ENCODE results near the gene CERK.

Gene CERK

DNA sequence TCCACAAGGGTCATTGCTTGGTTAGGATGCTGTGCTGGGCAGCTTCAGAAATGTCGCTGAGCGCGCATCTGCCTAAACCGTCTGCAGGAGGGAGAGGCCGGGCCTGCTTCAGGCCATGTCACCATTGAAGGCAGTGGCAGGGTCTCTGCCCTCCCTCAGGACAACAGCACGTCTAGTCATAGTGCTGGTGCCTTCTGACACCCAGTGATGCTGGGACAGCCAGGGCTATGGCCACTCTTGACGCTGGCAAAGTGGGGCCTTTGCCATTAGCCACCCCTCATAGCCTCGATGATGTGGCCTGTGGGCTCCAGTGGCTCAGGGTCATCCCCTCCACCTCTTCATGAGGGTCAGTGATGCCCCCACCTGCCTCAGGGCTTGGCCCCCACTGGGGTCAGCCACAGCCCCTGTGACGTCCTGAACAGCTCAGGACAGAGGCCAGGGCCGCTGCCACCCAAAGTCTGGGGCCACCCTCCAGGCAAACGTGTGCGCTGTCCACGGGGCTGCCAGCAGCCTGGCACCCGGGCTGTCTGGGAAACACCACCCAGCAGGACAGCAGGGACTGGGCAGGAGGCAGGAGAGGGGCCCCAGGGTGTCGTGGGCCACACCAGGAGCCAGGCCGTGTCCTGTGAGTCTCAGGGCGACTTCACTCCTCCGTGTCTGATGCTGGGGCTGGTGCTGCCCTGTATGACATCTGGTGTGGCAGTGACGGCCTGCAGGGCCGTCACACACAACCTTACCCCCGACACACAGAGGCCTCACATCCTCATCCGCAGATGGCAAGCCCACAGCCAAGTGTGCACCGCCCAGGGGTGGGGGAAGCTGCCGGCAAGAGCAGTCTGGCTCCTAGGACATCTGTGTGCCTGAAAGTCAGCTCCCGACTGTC, 42.5 kb downstream of the CERK start:
- Histone ChIP-seq H3K4me3 (replicated peaks; ENCODE audit: insufficient read depth, low read length) (no peak overlapping the region), H3K27ac (replicated peaks) (no peak overlapping the region), H3K27me3 (ENCODE audit: insufficient read depth, poor library complexity, severe bottlenecking) (no peaks in the 10 kb centered on the region)
- TF ChIP-seq POLR2AphosphoS5 (IDR thresholded peaks at IDR 0.05; ENCODE audit: low read depth) (no peak), SPI1 (IDR thresholded peaks at IDR 0.05; ENCODE audit: borderline replicate concordance, low read depth) (no peak), GABPA (IDR thresholded peaks at IDR 0.05; ENCODE audit: low read depth) (no peak)
- TF ChIP-seq, protein P1, sequence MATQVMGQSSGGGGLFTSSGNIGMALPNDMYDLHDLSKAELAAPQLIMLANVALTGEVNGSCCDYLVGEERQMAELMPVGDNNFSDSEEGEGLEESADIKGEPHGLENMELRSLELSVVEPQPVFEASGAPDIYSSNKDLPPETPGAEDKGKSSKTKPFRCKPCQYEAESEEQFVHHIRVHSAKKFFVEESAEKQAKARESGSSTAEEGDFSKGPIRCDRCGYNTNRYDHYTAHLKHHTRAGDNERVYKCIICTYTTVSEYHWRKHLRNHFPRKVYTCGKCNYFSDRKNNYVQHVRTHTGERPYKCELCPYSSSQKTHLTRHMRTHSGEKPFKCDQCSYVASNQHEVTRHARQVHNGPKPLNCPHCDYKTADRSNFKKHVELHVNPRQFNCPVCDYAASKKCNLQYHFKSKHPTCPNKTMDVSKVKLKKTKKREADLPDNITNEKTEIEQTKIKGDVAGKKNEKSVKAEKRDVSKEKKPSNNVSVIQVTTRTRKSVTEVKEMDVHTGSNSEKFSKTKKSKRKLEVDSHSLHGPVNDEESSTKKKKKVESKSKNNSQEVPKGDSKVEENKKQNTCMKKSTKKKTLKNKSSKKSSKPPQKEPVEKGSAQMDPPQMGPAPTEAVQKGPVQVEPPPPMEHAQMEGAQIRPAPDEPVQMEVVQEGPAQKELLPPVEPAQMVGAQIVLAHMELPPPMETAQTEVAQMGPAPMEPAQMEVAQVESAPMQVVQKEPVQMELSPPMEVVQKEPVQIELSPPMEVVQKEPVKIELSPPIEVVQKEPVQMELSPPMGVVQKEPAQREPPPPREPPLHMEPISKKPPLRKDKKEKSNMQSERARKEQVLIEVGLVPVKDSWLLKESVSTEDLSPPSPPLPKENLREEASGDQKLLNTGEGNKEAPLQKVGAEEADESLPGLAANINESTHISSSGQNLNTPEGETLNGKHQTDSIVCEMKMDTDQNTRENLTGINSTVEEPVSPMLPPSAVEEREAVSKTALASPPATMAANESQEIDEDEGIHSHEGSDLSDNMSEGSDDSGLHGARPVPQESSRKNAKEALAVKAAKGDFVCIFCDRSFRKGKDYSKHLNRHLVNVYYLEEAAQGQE (IDR thresholded peaks at IDR 0.05; ENCODE audit: insufficient replicate concordance, low read depth): no peak
- TF ChIP-seq, protein P2, sequence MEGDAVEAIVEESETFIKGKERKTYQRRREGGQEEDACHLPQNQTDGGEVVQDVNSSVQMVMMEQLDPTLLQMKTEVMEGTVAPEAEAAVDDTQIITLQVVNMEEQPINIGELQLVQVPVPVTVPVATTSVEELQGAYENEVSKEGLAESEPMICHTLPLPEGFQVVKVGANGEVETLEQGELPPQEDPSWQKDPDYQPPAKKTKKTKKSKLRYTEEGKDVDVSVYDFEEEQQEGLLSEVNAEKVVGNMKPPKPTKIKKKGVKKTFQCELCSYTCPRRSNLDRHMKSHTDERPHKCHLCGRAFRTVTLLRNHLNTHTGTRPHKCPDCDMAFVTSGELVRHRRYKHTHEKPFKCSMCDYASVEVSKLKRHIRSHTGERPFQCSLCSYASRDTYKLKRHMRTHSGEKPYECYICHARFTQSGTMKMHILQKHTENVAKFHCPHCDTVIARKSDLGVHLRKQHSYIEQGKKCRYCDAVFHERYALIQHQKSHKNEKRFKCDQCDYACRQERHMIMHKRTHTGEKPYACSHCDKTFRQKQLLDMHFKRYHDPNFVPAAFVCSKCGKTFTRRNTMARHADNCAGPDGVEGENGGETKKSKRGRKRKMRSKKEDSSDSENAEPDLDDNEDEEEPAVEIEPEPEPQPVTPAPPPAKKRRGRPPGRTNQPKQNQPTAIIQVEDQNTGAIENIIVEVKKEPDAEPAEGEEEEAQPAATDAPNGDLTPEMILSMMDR (IDR thresholded peaks at IDR 0.05; ENCODE audit: insufficient read depth, low read length): no peak
- DNase-seq (ENCODE audit: low read depth in 1 of 2, low spot score in 1 of 2): no peak

DNA sequence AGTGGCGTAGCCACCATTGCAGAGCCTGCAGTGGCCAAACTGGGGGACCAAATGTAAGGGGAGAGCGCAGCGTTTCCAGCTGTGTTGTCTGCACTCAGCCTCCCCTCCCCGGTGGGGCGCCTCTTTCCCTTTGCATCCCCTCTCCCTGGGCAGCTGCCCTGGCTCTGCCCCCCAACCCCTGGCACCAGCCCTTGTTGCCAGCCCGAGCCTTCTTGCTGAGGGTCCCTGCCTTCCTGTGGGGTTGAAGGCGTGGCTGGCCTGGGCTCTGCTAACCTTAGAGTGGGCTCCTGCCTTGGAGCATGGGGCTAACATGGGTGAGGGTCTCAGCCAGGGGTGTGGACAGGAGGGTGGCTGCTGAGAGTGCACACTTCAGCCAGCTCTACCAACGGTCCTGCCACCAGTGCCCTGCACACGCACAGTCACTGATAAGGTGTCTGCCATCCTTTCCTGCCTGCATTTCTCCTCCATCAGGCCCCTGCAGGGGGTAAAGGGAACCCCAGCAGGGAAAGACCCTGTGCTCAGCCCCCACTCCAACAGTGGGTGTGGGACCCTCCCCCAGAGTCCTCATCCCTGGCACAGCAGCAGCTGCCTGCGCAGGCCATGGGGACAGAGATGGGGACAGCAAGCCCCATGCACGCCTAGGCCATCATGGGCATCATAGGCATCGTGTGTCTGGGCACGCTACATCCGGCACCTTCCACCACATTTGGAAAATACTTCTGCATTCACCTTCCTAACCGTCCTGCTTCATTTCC, 43.5 kb downstream of the CERK start:
- TF ChIP-seq, protein P1 (IDR thresholded peaks at IDR 0.05; ENCODE audit: insufficient replicate concordance, low read depth): no peak
- TF ChIP-seq SPI1 (IDR thresholded peaks at IDR 0.05; ENCODE audit: borderline replicate concordance, low read depth): no peak
- no peak for TF ChIP-seq GABPA (IDR thresholded peaks at IDR 0.05; ENCODE audit: low read depth)
- TF ChIP-seq POLR2AphosphoS5 (IDR thresholded peaks at IDR 0.05; ENCODE audit: low read depth): no peak
- no peaks in the 10 kb centered on the region for H3K27me3 ChIP-seq (ENCODE audit: insufficient read depth, poor library complexity, severe bottlenecking)
- no peak overlapping the region for H3K27ac ChIP-seq (replicated peaks)
- H3K4me3 ChIP-seq (replicated peaks; ENCODE audit: insufficient read depth, low read length): no peak overlapping the region
- no peak for DNase-seq (ENCODE audit: low read depth in 1 of 2, low spot score in 1 of 2)

DNA sequence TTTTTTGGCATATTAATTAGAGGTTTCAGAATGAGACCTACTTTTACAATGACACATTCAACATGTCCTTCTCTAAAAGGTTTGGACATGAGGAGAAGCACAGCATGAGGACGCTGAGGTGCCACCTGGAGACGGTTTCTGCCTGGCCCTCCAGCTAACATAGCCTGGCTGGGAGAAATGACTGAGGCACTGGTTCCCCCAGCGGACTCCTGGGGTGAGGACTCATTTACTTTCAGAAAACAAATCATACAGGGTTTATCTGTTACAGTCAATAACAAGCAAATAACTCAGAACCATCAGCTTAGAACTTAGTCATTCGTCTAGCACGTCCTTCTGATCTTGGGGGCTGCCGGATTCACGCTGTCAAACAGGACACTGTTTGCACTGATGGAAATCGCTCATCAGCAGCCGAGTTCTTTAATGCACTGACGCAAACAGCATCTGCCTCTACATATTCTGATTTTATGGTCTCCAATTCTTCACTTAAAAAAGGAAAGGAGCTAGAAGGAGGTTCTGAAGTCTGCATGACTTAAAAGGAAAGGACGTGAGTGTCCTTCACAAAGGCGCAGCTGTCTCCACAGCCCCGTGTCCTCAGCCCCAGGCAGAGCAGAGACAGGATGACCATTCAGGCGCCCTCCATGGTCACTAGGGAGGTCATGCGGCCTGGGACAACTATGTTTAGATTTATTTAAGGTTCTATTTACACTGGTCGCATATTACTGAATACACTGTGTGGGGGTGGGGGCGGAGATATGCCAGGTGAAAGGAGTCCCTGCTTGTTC, 44.2 kb downstream of the CERK start:
- no peak for DNase-seq (ENCODE audit: low read depth in 1 of 2, low spot score in 1 of 2)
- Histone ChIP-seq H3K27ac (replicated peaks) (no peak overlapping the region), H3K27me3 (ENCODE audit: insufficient read depth, poor library complexity, severe bottlenecking) (no peaks in the 10 kb centered on the region), H3K4me3 (replicated peaks; ENCODE audit: insufficient read depth, low read length) (no peak overlapping the region)
- TF ChIP-seq POLR2AphosphoS5 (IDR thresholded peaks at IDR 0.05; ENCODE audit: low read depth) (no peak), SPI1 (IDR thresholded peaks at IDR 0.05; ENCODE audit: borderline replicate concordance, low read depth) (no peak), GABPA (IDR thresholded peaks at IDR 0.05; ENCODE audit: low read depth) (no peak)
- TF ChIP-seq, protein P2 (IDR thresholded peaks at IDR 0.05; ENCODE audit: insufficient read depth, low read length): no peak
- TF ChIP-seq, protein P1 (IDR thresholded peaks at IDR 0.05; ENCODE audit: insufficient replicate concordance, low read depth): no peak

All from HL-60 (cell line).